H1 (cell line): ENCODE measurements around the gene ADK. TPM values are rescaled to one million over a fixed set of nuclear protein-coding genes. Genes with fewer than 3 reads are reported as not detected.

Experiments used
- CTCF ChIA-PET: fragments of 300-600 bp; sonication (Branson Sonifier 250); formaldehyde crosslinking; loops from one replicate; lab custom pipeline; 2021; ENCODE audit not compliant: partially characterized antibody; lab: Charles Lee
- POLR2A ChIA-PET: fragments of 300-600 bp; sonication (Branson Sonifier 250); formaldehyde crosslinking; loops from one replicate; lab custom pipeline; 2021; ENCODE audit warnings: inconsistent platforms; ENCODE audit not compliant: partially characterized antibody; lab: Charles Lee
- DNase-seq, 2 experiments: peaks; one replicate each; pipeline versions ENCODE4 v3.0.0 to v3.0.0-alpha.2; 2010 to 2022; ENCODE audit warnings: low spot score in 2 of 2, low read depth in 1 of 2, mixed read lengths in 1 of 2
- FAIRE-seq: peaks from 2 replicates; lab custom pipeline; 2011; peaks lifted over from hg19 to GRCh38; lab: Jason Lieb, UNC
- H2AFZ ChIP-seq: 2 replicates; pipeline ENCODE4 v1.8.1; 2012; ENCODE audit warnings: low read length, inconsistent platforms
- H2AK5ac ChIP-seq: 2 replicates; pipeline ENCODE4 v1.6.1; 2013; ENCODE audit warnings: low read depth, low read length
- H2BK120ac ChIP-seq: replicated peaks from 2 replicates; pipeline ENCODE3; 2013; ENCODE audit warnings: low read depth, low read length, inconsistent platforms
- H2BK12ac ChIP-seq: 2 replicates; pipeline ENCODE4 v1.6.1; 2013; ENCODE audit warnings: low read depth, low read length
- H2BK15ac ChIP-seq: 2 replicates; pipeline ENCODE4 v1.6.1; 2013; ENCODE audit warnings: low read length
- H2BK20ac ChIP-seq: 2 replicates; pipeline ENCODE4 v1.6.1; 2013; ENCODE audit warnings: low read length
- H2BK5ac ChIP-seq: 2 replicates; pipeline ENCODE4 v1.6.1; 2013; ENCODE audit warnings: low read depth, low read length
- H3K14ac ChIP-seq: 2 replicates; pipeline ENCODE4 v1.6.1; 2013; ENCODE audit warnings: inconsistent platforms; ENCODE audit not compliant: insufficient read length
- H3K18ac ChIP-seq: 2 replicates; pipeline ENCODE4 v1.6.1; 2013; ENCODE audit warnings: low read length; ENCODE audit errors: extremely low read depth
- H3K23ac ChIP-seq: 2 replicates; pipeline ENCODE4 v1.6.1; 2013; ENCODE audit warnings: inconsistent platforms; ENCODE audit not compliant: insufficient read length
- H3K23me2 ChIP-seq: 2 replicates; pipeline ENCODE4 v1.6.1; 2013; ENCODE audit warnings: low read depth, low read length
- H3K27ac ChIP-seq: 2 replicates; pipeline ENCODE4 v1.6.1; 2011; ENCODE audit warnings: low read depth, low read length, inconsistent platforms
- H3K27me3 ChIP-seq, 4 experiments: replicated peaks in 1 of 4; 1 replicate in 1 of 4; 2 replicates in 3 of 4; pipeline versions ENCODE4 v1.6.1 to v1.8.1; 2011 to 2013; ENCODE audit warnings: low read length in 3 of 4, mild to moderate bottlenecking in 3 of 4, inconsistent platforms in 2 of 4, mixed read lengths in 2 of 4, moderate library complexity in 1 of 4; ENCODE audit not compliant: control insufficient read depth in 3 of 4, insufficient read depth in 3 of 4; ENCODE audit errors: extremely low read depth in 1 of 4
- H3K36me3 ChIP-seq, 4 experiments: 2 replicates each; pipeline versions ENCODE4 v1.6.1 to v1.8.1; 2011 to 2013; ENCODE audit warnings: mild to moderate bottlenecking in 4 of 4, low read length in 3 of 4, moderate library complexity in 2 of 4, control low read depth in 1 of 4, inconsistent platforms in 1 of 4; ENCODE audit not compliant: insufficient read depth in 4 of 4, control insufficient read depth in 2 of 4
- H3K4ac ChIP-seq: replicated peaks from 2 replicates; pipeline ENCODE3; 2013; ENCODE audit warnings: low read length, low read depth, mixed read lengths, inconsistent platforms; ENCODE audit not compliant: insufficient read length
- H3K4me1 ChIP-seq, 4 experiments: replicated peaks in 1 of 4; 1 replicate in 1 of 4; 2 replicates in 3 of 4; pipeline versions ENCODE4 v1.6.1 to v1.8.1; 2011 to 2013; ENCODE audit warnings: low read length in 3 of 4, inconsistent platforms in 2 of 4, mixed read lengths in 1 of 4; ENCODE audit not compliant: insufficient read depth in 4 of 4, control insufficient read depth in 3 of 4
- H3K4me2 ChIP-seq, 2 experiments: 2 replicates each; pipeline versions ENCODE4 v1.6.1 to v1.8.1; 2011 to 2013; ENCODE audit warnings: low read depth in 2 of 2, low read length in 2 of 2, control low read depth in 1 of 2, inconsistent platforms in 1 of 2, mild to moderate bottlenecking in 1 of 2; ENCODE audit not compliant: insufficient read depth in 1 of 2
- H3K4me3 ChIP-seq, 4 experiments: fragments of 200-600, 300-600 bp in 1 of 4; sonication (generic), shearing (Covaris generic), sonication (Bioruptor Twin) in 1 of 4; 2 replicates each; pipeline versions ENCODE4 v1.5.1 to v1.8.1; 2011 to 2016; ENCODE audit warnings: low read length in 4 of 4, low read depth in 3 of 4, control low read depth in 2 of 4, inconsistent platforms in 2 of 4, mild to moderate bottlenecking in 2 of 4, mixed read lengths in 1 of 4, moderate library complexity in 1 of 4; ENCODE audit not compliant: insufficient read depth in 2 of 4; ENCODE audit errors: extremely low read depth in 1 of 4
- H3K56ac ChIP-seq: replicated peaks from 2 replicates; pipeline ENCODE3; 2013; ENCODE audit warnings: low read depth, mild to moderate bottlenecking, mixed read lengths, low read length, inconsistent platforms; ENCODE audit not compliant: insufficient read length
- H3K79me1 ChIP-seq: 2 replicates; pipeline ENCODE4 v1.6.1; 2013; ENCODE audit warnings: low read depth, low read length, control low read depth
- H3K79me2 ChIP-seq, 2 experiments: 2 replicates each; pipeline versions ENCODE4 v1.6.1 to v1.8.1; 2012 to 2013; ENCODE audit warnings: low read length in 2 of 2, mild to moderate bottlenecking in 2 of 2, inconsistent platforms in 1 of 2; ENCODE audit not compliant: insufficient read depth in 2 of 2, control insufficient read depth in 1 of 2
- H3K9ac ChIP-seq, 4 experiments: replicated peaks in 1 of 4; 1 replicate in 1 of 4; 2 replicates in 3 of 4; pipeline versions ENCODE4 v1.6.1 to v1.8.1; 2011 to 2013; ENCODE audit warnings: low read depth in 3 of 4, low read length in 3 of 4, control low read depth in 2 of 4, mild to moderate bottlenecking in 2 of 4, moderate library complexity in 2 of 4, inconsistent platforms in 1 of 4; ENCODE audit errors: extremely low read depth in 1 of 4
- H3K9me3 ChIP-seq, 2 experiments: 2 replicates each; pipeline versions ENCODE4 v1.6.1 to v1.8.1; 2012 to 2013; ENCODE audit warnings: mild to moderate bottlenecking in 2 of 2, moderate library complexity in 2 of 2, control low read depth in 1 of 2, inconsistent platforms in 1 of 2, low read depth in 1 of 2, low read length in 1 of 2, mixed read lengths in 1 of 2; ENCODE audit not compliant: insufficient read depth in 2 of 2
- H4K20me1 ChIP-seq, 2 experiments: replicated peaks in 1 of 2; 2 replicates each; pipeline versions ENCODE3 to v1.8.1; 2011 to 2013; ENCODE audit warnings: inconsistent platforms in 2 of 2, low read length in 2 of 2, mild to moderate bottlenecking in 1 of 2; ENCODE audit not compliant: insufficient read depth in 2 of 2, control insufficient read depth in 1 of 2
- H4K5ac ChIP-seq: 2 replicates; pipeline ENCODE4 v1.6.1; 2013; ENCODE audit warnings: low read length, low read depth, mixed read lengths, inconsistent platforms; ENCODE audit not compliant: insufficient read length
- H4K8ac ChIP-seq: 2 replicates; pipeline ENCODE4 v1.8.0; 2013; ENCODE audit warnings: mild to moderate bottlenecking, moderate library complexity, low read length, inconsistent platforms; ENCODE audit not compliant: insufficient read depth; ENCODE audit errors: extremely low read depth
- H4K91ac ChIP-seq: replicated peaks from 2 replicates; pipeline ENCODE3; 2013; ENCODE audit warnings: low read length, mixed read lengths, inconsistent platforms; ENCODE audit not compliant: insufficient read length
- CREB1 ChIP-seq: IDR thresholded peaks from 2 replicates; pipeline ENCODE4 v1.6.1; 2012; ENCODE audit warnings: inconsistent platforms
- KDM1A ChIP-seq: fragments of 200-600, 300-600 bp; sonication (generic); IDR thresholded peaks from 2 replicates; pipeline ENCODE4 v1.7.1; 2016; ENCODE audit warnings: mild to moderate bottlenecking, low read length, borderline replicate concordance
- TEAD4 ChIP-seq: IDR thresholded peaks from 2 replicates; pipeline ENCODE4 v1.6.1; 2012; ENCODE audit warnings: low read depth, low read length, inconsistent platforms, mixed read lengths
- YY1 ChIP-seq: IDR thresholded peaks from 2 replicates; pipeline ENCODE4 v1.6.1; 2011; ENCODE audit warnings: low read depth, mild to moderate bottlenecking, low read length
- WGBS, 2 experiments: shearing (Covaris generic) in 1 of 2; methylation state at CpG; one replicate each; pipeline versions ENCODE4 v1.1.6 to v1.1.7; 2013 to 2015; ENCODE audit warnings: low lambda C conversion rate in 2 of 2, mixed read lengths in 2 of 2, inconsistent platforms in 1 of 2, low coverage in 1 of 2, missing lambda C conversion rate in 1 of 2; ENCODE audit not compliant: insufficient replicate concordance in 2 of 2, insufficient coverage in 1 of 2, insufficient read length in 1 of 2; ENCODE audit errors: extremely low coverage in 1 of 2, missing lambda C conversion rate in 1 of 2; 5-methylcytosine and 5-hydroxymethylcytosine counted together
- polyA plus RNA-seq, 7 experiments: library from polyadenylated mRNA; depleted of rRNA in 3 of 7; stranded (reverse) in 5 of 7; unstranded in 2 of 7; fragments of >200 nt in 5 of 7; fragments of 200-250 nt in 2 of 7; gene quantifications; 1 replicate in 5 of 7; 2 replicates in 1 of 7; 4 replicates in 1 of 7; pipeline versions ENCODE4 v1.2.1 to v1.2.3, GENCODE V29; 2011 to 2013; ENCODE audit warnings: missing spikeins in 2 of 7, mixed read lengths in 2 of 7
- total RNA-seq: library from RNA; stranded (reverse); fragmentation: NEBNext Ultra II Directional; extraction: Animal tissue kit (Norgen Biotek cat#: 25700); gene quantifications from 2 replicates; pipeline ENCODE4 v1.2.1, GENCODE V29; 2021

ADK gene
- total and polyA plus RNA-seq, 2 of the 8 experiments (the other 6 are each of a cell fraction or from before 2014, with no cell fraction given) = 12.3 to 42.4 TPM

DNA sequence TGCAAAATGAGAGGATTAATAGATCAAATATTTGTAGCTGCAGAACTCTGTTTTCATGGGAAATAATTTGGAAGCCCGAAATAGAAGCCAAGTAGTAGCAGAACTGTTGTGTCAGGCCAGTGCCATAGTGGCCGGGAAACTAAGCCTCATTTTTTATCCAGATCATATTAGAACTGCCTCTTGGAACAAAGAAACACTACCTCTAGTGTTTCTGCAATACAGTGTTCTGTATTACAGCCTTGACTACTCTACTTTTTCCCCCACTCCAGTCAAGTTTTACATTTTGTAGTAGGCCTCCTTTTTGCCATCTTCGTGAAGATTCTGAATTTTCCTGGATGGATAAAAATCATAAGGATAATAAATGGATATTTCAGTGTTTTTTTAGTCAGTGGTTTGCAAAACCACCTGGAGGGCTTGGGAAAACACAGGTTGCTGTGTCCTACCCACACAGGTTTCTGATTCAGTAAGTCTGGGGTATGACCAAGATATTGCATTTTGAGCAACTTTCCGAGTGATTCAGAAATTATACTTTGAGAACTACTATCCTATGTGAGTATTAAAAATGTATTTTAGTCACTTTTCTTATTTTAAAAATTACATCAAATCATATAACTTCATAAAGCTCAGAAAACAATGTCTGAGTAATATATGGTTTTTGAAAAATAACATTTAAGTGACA is 349.1 kb downstream of the ADK start:
- Histone ChIP-seq H3K36me3 (no peaks in the 10 kb centered on the region), H2AK5ac (no peak overlapping the region), H2BK120ac (no peak overlapping the region), H3K4me2 (no peak overlapping the region), H2BK15ac (no peak overlapping the region), H2BK12ac (no peak overlapping the region), H4K5ac (no peak overlapping the region), H3K23ac (no peak overlapping the region), H3K4me3 (no peak overlapping the region), H2BK5ac (no peak overlapping the region), H2BK20ac (no peak overlapping the region), H3K4me1 (no peaks in the 10 kb centered on the region), H4K20me1 (no peaks in the 10 kb centered on the region), H3K79me2 (no peaks in the 10 kb centered on the region), H2AFZ (no peak overlapping the region), H3K9ac (no peak overlapping the region), H3K27me3 (no peaks in the 10 kb centered on the region), H3K27ac (no peak overlapping the region), H3K9me3 (no peaks in the 10 kb centered on the region), H3K79me1 (no peaks in the 10 kb centered on the region), H4K91ac (no peak overlapping the region), H3K56ac (no peak overlapping the region), H3K14ac (no peak overlapping the region), H3K23me2 (no peaks in the 10 kb centered on the region), H3K18ac (no peak overlapping the region), H4K8ac (no peak overlapping the region), H3K4ac (no peak overlapping the region)
- FAIRE-seq (no peak), DNase-seq (no peak)
- WGBS, 2 experiments = 92% methylated on average over 4 of the region's 4 CpGs; no CpG with 5 or more reads in 1 of the 2 experiments
- TF ChIP-seq KDM1A = no peak
- TF ChIP-seq TEAD4 = no peak
- TF ChIP-seq CREB1 = no peak
- TF ChIP-seq YY1 = no peak
- ChIA-PET POLR2A (interaction anchor here (0.6 kb wide), 1 partner anchor 207 kb away, joined by 3 read pairs; no protein-coding TSS in a partner anchor), CTCF (interaction anchor here (0.7 kb wide), 1 partner anchor 13 kb away, joined by 3 read pairs; no protein-coding TSS in a partner anchor)
